ENCODE measurements around the gene STAT6.

STAT6 gene

GRCh38 chr12:57051011-57051410 is 60.2 kb downstream of the STAT6 start:
- no peak for DNase-seq (ENCODE audit: low read depth in 2 of 2, low spot score in 1 of 2)

DNA sequence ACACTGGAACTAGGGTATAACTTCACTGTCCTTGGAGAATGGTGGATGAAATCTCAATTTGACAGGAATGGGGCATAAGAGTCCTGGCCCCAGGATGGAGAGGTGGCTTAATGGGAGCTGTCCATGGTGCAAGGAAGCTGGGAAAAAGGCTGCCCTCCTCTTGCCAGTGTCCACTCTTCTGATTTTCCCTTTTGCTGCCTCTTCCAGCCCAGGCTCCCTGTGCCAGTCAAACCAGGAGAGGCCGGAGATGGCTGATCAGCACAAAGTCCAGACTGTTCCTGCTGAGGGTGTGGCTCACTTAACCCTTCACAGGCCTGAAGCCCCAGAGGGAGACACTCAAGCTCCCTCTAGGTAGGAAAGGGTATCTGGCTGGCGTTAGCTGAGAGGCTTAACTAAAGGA is 61.3 kb downstream of the STAT6 start, which contains the start of gene MYO1A:
TSS of gene MYO1A (minus strand) at position 240 of the 400 bp plus-strand sequence. CDS start 1,806 bp downstream, outside the sequence.
- no peak for DNase-seq (ENCODE audit: low read depth in 2 of 2, low spot score in 1 of 2)

GRCh38 chr12:57049119-57049446 is 62.1 kb downstream of the STAT6 start:
- no peak for DNase-seq (ENCODE audit: low read depth in 2 of 2, low spot score in 1 of 2)

DNA sequence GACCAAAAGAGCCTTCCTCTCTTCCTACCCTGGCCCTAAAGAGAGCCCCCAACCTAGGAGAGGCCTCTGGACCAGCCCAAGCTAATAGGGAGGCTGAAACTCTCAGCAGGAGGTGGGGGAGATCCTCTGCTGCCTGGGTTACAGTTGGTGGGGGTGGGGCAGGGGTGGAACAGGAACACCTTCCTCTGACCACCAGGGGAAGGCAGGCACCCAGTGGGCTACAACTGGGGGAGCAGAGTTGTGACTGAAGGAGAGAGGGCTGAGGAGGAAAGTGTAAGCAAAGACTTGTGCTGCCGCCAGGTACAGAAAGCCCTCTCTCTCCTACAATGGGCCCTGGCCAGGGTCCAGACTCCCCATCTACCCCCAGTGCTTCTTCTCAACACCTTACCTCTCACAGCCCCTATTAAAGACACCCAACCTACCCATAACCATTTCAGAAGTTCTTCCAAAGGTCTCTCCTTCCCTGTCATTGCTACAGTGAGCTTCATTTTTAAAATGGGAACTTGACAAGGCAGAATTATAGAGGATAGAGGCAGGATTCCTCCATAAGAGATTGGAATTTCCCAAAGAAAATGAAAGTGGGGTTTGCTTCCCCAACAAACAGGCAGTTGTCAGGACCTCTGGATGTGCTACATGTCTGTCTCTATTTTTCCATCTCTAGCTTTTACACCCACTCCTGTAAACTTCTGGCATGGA is 62.6 kb downstream of the STAT6 start:
- no peak for DNase-seq (ENCODE audit: low read depth in 2 of 2, low spot score in 1 of 2)

DNA sequence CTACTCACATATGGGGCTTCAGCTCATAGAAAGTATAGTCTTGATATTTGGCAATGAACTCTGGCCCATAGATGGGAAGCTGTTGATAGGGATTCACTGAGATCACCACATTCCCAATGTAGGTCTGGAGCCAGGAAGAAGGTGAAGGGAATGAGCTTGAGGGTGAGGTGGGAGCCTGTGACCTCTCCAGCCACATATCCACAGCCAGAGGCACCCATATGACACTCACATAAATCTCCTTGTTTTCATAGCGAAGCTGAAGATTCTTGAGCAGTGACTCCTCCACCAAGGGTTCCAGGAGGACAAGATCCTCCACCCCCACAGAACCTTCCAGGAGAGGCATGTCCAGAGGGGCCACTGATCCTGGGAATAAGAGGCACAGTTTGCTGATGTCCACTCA is 63.2 kb downstream of the STAT6 start:
- DNase-seq (ENCODE audit: low read depth in 2 of 2, low spot score in 1 of 2) = no peak

DNA sequence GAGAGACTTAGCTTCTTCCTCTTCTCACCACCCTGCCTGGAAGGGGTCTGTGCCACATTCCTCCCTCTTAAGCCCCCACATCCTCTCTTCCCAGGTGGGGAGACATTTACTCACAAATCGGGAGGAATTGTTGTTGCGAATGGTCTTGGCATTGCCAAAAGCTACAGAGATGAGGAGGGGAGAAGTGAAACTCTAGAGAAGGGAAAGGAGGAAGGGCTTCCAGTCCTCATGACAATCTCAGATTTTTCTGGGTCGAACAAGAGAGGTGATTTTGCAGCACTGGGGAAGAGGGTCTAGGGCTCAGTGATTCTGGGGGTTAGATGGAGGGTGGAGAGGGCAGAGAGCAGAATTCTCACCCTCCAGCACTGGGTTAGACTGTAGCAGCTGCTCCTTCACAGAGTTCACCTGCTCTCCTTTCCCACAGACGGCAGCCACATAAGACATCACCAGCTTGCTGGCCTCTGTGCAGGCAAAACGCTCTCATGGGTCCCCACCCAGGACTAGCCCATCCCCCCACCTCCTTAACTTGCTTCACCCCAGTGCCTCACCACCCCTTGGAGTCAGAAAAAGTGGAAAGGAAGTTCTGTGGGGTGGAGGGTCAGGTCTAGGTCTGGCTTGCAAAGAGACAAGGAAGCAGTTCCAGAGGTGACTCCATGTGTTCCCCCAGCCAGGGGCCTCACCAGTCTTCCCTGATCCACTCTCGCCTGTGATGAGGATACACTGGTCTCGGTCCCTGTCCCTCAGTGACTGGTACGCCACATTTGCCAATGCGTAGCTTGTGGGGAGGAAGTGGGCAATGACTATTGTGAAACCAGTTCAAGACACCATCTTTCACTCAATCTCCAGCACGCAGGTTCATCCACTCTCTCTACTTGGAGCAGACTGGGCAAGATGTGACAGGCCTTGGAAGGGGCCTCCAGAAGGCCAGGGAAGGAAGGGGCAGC is 63.9 kb downstream of the STAT6 start:
- no peak for DNase-seq (ENCODE audit: low read depth in 2 of 2, low spot score in 1 of 2)

GRCh38 chr12:57046086-57046791 is 64.9 kb downstream of the STAT6 start:
- no peak for DNase-seq (ENCODE audit: low read depth in 2 of 2, low spot score in 1 of 2)
